Renal cortex interstitium (tissue), 11 donors: ENCODE results near the gene PITPNC1. TPM values are rescaled to one million over a fixed set of nuclear protein-coding genes. Genes with fewer than 3 reads are reported as not detected.
"Not testable (repeated sequence)": the region's sequence is repeated elsewhere in the genome, so short reads cannot be mapped to it uniquely, and the experiment has no call there.

Experiments
- DNase-seq, 11 donors: peaks; one replicate each; pipeline ENCODE4 v3.0.0-alpha.2; 2013; ENCODE audit warnings: low read depth in 9 of 11, low spot score in 4 of 11; ENCODE audit errors: extremely low read depth in 1 of 11
- polyA plus RNA-seq, 3 donors: library from polyadenylated mRNA; unstranded; fragments of 120-200 nt; gene quantifications; one replicate each; pipeline ENCODE4 v1.2.1, GENCODE V29; 2013; ENCODE audit not compliant: insufficient read length in 3 of 3

Gene PITPNC1
- polyA plus RNA-seq, 3 donors: 19.9 to 26.1 (median 23.7) TPM

GRCh38 chr17:67443931-67444595, 67.0 kb downstream of the PITPNC1 start:
- DNase-seq: peak in 5 of 11 donors; percentile 30 to 63 (median 41)

GRCh38 chr17:67448449-67448848, 71.4 kb downstream of the PITPNC1 start:
- no peak for DNase-seq

- DNase-seq: no peak
These were observed 72.0 kb downstream of the PITPNC1 start for GRCh38 chr17:67449065-67449464.

- DNase-seq: no peak
These were observed 73.0 kb downstream of the PITPNC1 start for GRCh38 chr17:67449845-67450755.

GRCh38 chr17:67452681-67453554, 75.8 kb downstream of the PITPNC1 start:
- DNase-seq: no peak

GRCh38 chr17:67456103-67456502, 79.0 kb downstream of the PITPNC1 start:
- DNase-seq: no peak

GRCh38 chr17:67456889-67457288, 79.8 kb downstream of the PITPNC1 start:
- no peak for DNase-seq

GRCh38 chr17:67458203-67458602, 81.1 kb downstream of the PITPNC1 start:
- DNase-seq: no peak

GRCh38 chr17:67459985-67460384, 82.9 kb downstream of the PITPNC1 start:
- no peak for DNase-seq

- DNase-seq: no peak
These were observed 84.2 kb downstream of the PITPNC1 start for GRCh38 chr17:67461228-67461780.

- DNase-seq: no peak
These were observed 84.8 kb downstream of the PITPNC1 start for GRCh38 chr17:67461876-67462275.

- DNase-seq: no peak
These were observed 89.2 kb downstream of the PITPNC1 start for GRCh38 chr17:67466251-67466796.

GRCh38 chr17:67467500-67468455, 90.7 kb downstream of the PITPNC1 start:
- no peak for DNase-seq

- no peak for DNase-seq
These were observed 92.3 kb downstream of the PITPNC1 start for GRCh38 chr17:67469208-67469980.

GRCh38 chr17:67470163-67470562, 93.1 kb downstream of the PITPNC1 start:
- DNase-seq: no peak

- DNase-seq: no peak
These were observed 94.0 kb downstream of the PITPNC1 start for GRCh38 chr17:67471118-67471517.

GRCh38 chr17:67472606-67473005, 95.5 kb downstream of the PITPNC1 start:
- not testable (repeated sequence) for DNase-seq
